Measurements from ENCODE around the gene REPS1. TPM values are rescaled to one million over a fixed set of nuclear protein-coding genes. Genes with fewer than 3 reads are reported as not detected.

The REPS1 gene
- total RNA-seq, 1 donor from 2014 or later: 50.4 TPM

- H3K36me3 Mint-ChIP-seq (ENCODE audit: low read depth, unreplicated experiment): no peaks in the 10 kb centered on the region
- no peak for TF ChIP-seq CTCF (IDR thresholded peaks at IDR 0.05; ENCODE audit: unreplicated experiment)
- peak overlapping the region; percentile 58 for H3K27ac Mint-ChIP-seq (ENCODE audit: unreplicated experiment)
- H3K4me1 Mint-ChIP-seq (ENCODE audit: unreplicated experiment): peaks cover 38% of the 10 kb centered on the region
- no peak overlapping the region for H3K4me3 Mint-ChIP-seq (ENCODE audit: unreplicated experiment)
- no peak for DNase-seq (ENCODE audit: low spot score)
- H3K9me3 Mint-ChIP-seq (ENCODE audit: unreplicated experiment): no peaks in the 10 kb centered on the region
- no peaks in the 10 kb centered on the region for H3K27me3 Mint-ChIP-seq (ENCODE audit: unreplicated experiment)
These were observed 15.8 kb downstream of the REPS1 start for GRCh38 chr6:138972226-138972665.

GRCh38 chr6:138971601-138972000, 16.5 kb downstream of the REPS1 start:
- H3K9me3 Mint-ChIP-seq (ENCODE audit: unreplicated experiment): no peaks in the 10 kb centered on the region
- H3K27me3 Mint-ChIP-seq (ENCODE audit: unreplicated experiment): no peaks in the 10 kb centered on the region
- no peaks in the 10 kb centered on the region for H3K36me3 Mint-ChIP-seq (ENCODE audit: low read depth, unreplicated experiment)
- H3K4me1 Mint-ChIP-seq (ENCODE audit: unreplicated experiment): peaks cover 38% of the 10 kb centered on the region
- H3K27ac Mint-ChIP-seq (ENCODE audit: unreplicated experiment): peak overlapping the region; percentile 58
- no peak for TF ChIP-seq CTCF (IDR thresholded peaks at IDR 0.05; ENCODE audit: unreplicated experiment)
- no peak overlapping the region for H3K4me3 Mint-ChIP-seq (ENCODE audit: unreplicated experiment)
- no peak for DNase-seq (ENCODE audit: low spot score)

DNA sequence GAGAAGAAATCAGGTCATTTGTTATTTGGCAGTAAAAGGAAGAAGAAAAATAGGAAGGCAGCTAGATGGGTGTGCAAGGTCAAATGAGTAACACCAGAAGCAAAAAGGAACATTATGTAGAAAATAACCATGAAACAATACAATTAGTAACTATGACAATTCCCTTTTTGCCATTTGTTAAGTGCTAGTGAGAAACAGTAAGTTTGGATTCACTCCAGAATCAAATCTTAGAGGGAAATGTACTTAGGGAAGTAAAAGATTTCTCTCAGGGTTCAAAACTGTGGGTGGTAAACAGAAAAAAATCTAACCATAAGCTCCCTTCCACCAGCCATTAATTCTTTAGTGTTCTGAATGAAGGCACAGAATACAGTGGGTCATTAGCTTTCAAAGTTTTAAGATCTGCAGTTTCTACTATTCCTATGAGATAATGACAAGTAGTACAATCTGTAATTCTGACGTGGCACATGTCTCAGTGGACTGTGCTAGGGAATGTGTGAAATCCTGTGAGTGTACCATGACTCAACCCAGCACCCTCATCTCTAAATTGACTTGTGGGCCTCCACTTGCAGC, 17.1 kb downstream of the REPS1 start:
- no peak for DNase-seq (ENCODE audit: low spot score)
- H3K4me1 Mint-ChIP-seq (ENCODE audit: unreplicated experiment): peaks cover 38% of the 10 kb centered on the region
- H3K4me3 Mint-ChIP-seq (ENCODE audit: unreplicated experiment): no peak overlapping the region

GRCh38 chr6:138970159-138970558, 17.9 kb downstream of the REPS1 start:
- no peak for DNase-seq (ENCODE audit: low spot score)
- Mint-ChIP-seq H3K36me3 (ENCODE audit: low read depth, unreplicated experiment) (no peaks in the 10 kb centered on the region), H3K9me3 (ENCODE audit: unreplicated experiment) (no peaks in the 10 kb centered on the region)

More for the DNA sequence above, 17.1 kb downstream of the REPS1 start:
- Mint-ChIP-seq H3K27ac (ENCODE audit: unreplicated experiment) (no peak overlapping the region), H3K36me3 (ENCODE audit: low read depth, unreplicated experiment) (no peaks in the 10 kb centered on the region), H3K9me3 (ENCODE audit: unreplicated experiment) (no peaks in the 10 kb centered on the region), H3K27me3 (ENCODE audit: unreplicated experiment) (no peaks in the 10 kb centered on the region)
- no peak for TF ChIP-seq CTCF (IDR thresholded peaks at IDR 0.05; ENCODE audit: unreplicated experiment)

More at GRCh38 chr6:138970159-138970558, 17.9 kb downstream of the REPS1 start:
- H3K4me1 Mint-ChIP-seq (ENCODE audit: unreplicated experiment): peaks cover 38% of the 10 kb centered on the region
- no peak for TF ChIP-seq CTCF (IDR thresholded peaks at IDR 0.05; ENCODE audit: unreplicated experiment)
- H3K27me3 Mint-ChIP-seq (ENCODE audit: unreplicated experiment): no peaks in the 10 kb centered on the region
- no peak overlapping the region for H3K4me3 Mint-ChIP-seq (ENCODE audit: unreplicated experiment)
- H3K27ac Mint-ChIP-seq (ENCODE audit: unreplicated experiment): no peak overlapping the region

Measured in endothelial cell (in vitro differentiated cells).